HUES64 (cell line): ENCODE data around the gene CBLB.

ENCODE experiments used
- H3K27ac ChIP-seq: 2 replicates; pipeline ENCODE4 v1.7.0; 2013; ENCODE audit warnings: low read depth, low read length, inconsistent platforms
- H3K27me3 ChIP-seq: 2 replicates; pipeline ENCODE4 v1.6.1; 2013; ENCODE audit warnings: mild to moderate bottlenecking, low read length; ENCODE audit not compliant: insufficient read depth
- H3K36me3 ChIP-seq: 2 replicates; pipeline ENCODE4 v1.6.1; 2013; ENCODE audit warnings: mild to moderate bottlenecking, low read length; ENCODE audit not compliant: insufficient read depth
- H3K4me1 ChIP-seq: 2 replicates; pipeline ENCODE4 v1.6.1; 2013; ENCODE audit warnings: mild to moderate bottlenecking, low read length, moderate library complexity; ENCODE audit not compliant: insufficient read depth
- H3K4me3 ChIP-seq: 2 replicates; pipeline ENCODE4 v1.5.1; 2013; ENCODE audit warnings: mild to moderate bottlenecking, low read length, moderate library complexity
- H3K9ac ChIP-seq: 2 replicates; pipeline ENCODE4 v1.6.1; 2013; ENCODE audit warnings: mild to moderate bottlenecking, low read depth, low read length
- H3K9me3 ChIP-seq: 2 replicates; pipeline ENCODE4 v1.6.1; 2013; ENCODE audit warnings: low read depth, low read length; ENCODE audit not compliant: insufficient read depth
- WGBS: fragments of 150-250, 120-280 bp; methylation state at CpG from one replicate; pipeline ENCODE4 v1.1.7; 2013; ENCODE audit warnings: missing lambda C conversion rate; 5-methylcytosine and 5-hydroxymethylcytosine counted together

Gene CBLB

GRCh38 chr3:105785803-105786202, 83.0 kb downstream of the CBLB start:
- Histone ChIP-seq H3K27me3 (no peaks in the 10 kb centered on the region), H3K9me3 (no peaks in the 10 kb centered on the region), H3K4me3 (no peak overlapping the region), H3K27ac (no peak overlapping the region), H3K4me1 (peaks cover 10% of the 10 kb centered on the region), H3K9ac (no peak overlapping the region), H3K36me3 (no peaks in the 10 kb centered on the region)
- 93% methylated on average over 1 of the region's 3 CpGs for WGBS

- Histone ChIP-seq H3K9ac (no peak overlapping the region), H3K4me3 (no peak overlapping the region), H3K27me3 (no peaks in the 10 kb centered on the region), H3K27ac (no peak overlapping the region), H3K9me3 (no peaks in the 10 kb centered on the region), H3K36me3 (no peaks in the 10 kb centered on the region), H3K4me1 (peaks cover 10% of the 10 kb centered on the region)
Observed at GRCh38 chr3:105783631-105784030, 85.2 kb downstream of the CBLB start.

GRCh38 chr3:105781871-105782270, 86.9 kb downstream of the CBLB start:
- H3K27ac ChIP-seq = no peak overlapping the region

GRCh38 chr3:105780107-105780506, 88.7 kb downstream of the CBLB start:
- no peaks in the 10 kb centered on the region for H3K9me3 ChIP-seq
- WGBS = 100% methylated on average over 1 of the region's 2 CpGs
- no peaks in the 10 kb centered on the region for H3K27me3 ChIP-seq
- H3K36me3 ChIP-seq = no peaks in the 10 kb centered on the region
- H3K27ac ChIP-seq = no peak overlapping the region
- H3K4me3 ChIP-seq = no peak overlapping the region
- H3K4me1 ChIP-seq = peaks cover 4% of the 10 kb centered on the region; the same call in 1 of the 2 replicates
- no peak overlapping the region for H3K9ac ChIP-seq

More at GRCh38 chr3:105781871-105782270, 86.9 kb downstream of the CBLB start:
- Histone ChIP-seq H3K4me1 (peaks cover 10% of the 10 kb centered on the region; the same call in 1 of the 2 replicates), H3K9me3 (no peaks in the 10 kb centered on the region), H3K4me3 (no peak overlapping the region), H3K27me3 (no peaks in the 10 kb centered on the region), H3K36me3 (no peaks in the 10 kb centered on the region), H3K9ac (no peak overlapping the region; the same call in 1 of the 2 replicates)

GRCh38 chr3:105775368-105775767, 93.4 kb downstream of the CBLB start:
- H3K4me1 ChIP-seq = no peaks in the 10 kb centered on the region
- H3K27me3 ChIP-seq = no peaks in the 10 kb centered on the region
- H3K27ac ChIP-seq = no peak overlapping the region
- 0 out of 2 replicates have a peak, but pooled peaks cover 3% of the 10 kb centered on the region for H3K36me3 ChIP-seq
- 63% methylated on average over 3 of the region's 3 CpGs for WGBS
- H3K9ac ChIP-seq = no peak overlapping the region
- no peaks in the 10 kb centered on the region for H3K9me3 ChIP-seq
- no peak overlapping the region for H3K4me3 ChIP-seq

- H3K9me3 ChIP-seq = no peaks in the 10 kb centered on the region
- H3K27ac ChIP-seq = no peak overlapping the region
- WGBS = no CpG with 5 or more reads among the region's 1 CpG
- no peaks in the 10 kb centered on the region for H3K4me1 ChIP-seq
- no peak overlapping the region for H3K9ac ChIP-seq
- H3K27me3 ChIP-seq = no peaks in the 10 kb centered on the region
- H3K4me3 ChIP-seq = no peak overlapping the region
- 0 out of 2 replicates have a peak, but pooled peaks cover 3% of the 10 kb centered on the region for H3K36me3 ChIP-seq
Observed at GRCh38 chr3:105774444-105775180, 94.2 kb downstream of the CBLB start.

- H3K4me3 ChIP-seq = no peak overlapping the region
- no peaks in the 10 kb centered on the region for H3K9me3 ChIP-seq
- no peak overlapping the region for H3K9ac ChIP-seq
- H3K4me1 ChIP-seq = no peaks in the 10 kb centered on the region
- H3K36me3 ChIP-seq = 0 out of 2 replicates have a peak, but pooled peaks cover 3% of the 10 kb centered on the region
- WGBS = 100% methylated on average over 5 of the region's 5 CpGs
- H3K27me3 ChIP-seq = no peaks in the 10 kb centered on the region
- no peak overlapping the region for H3K27ac ChIP-seq
Observed at GRCh38 chr3:105773291-105773690, 95.5 kb downstream of the CBLB start.

- Histone ChIP-seq H3K27me3 (no peaks in the 10 kb centered on the region), H3K36me3 (0 out of 2 replicates have a peak, but pooled peaks cover 3% of the 10 kb centered on the region), H3K4me3 (no peak overlapping the region), H3K4me1 (no peaks in the 10 kb centered on the region), H3K27ac (no peak overlapping the region), H3K9me3 (no peaks in the 10 kb centered on the region), H3K9ac (no peak overlapping the region)
- 89% methylated on average over 1 of the region's 2 CpGs for WGBS
Observed at GRCh38 chr3:105772635-105773034, 96.2 kb downstream of the CBLB start.

GRCh38 chr3:105771392-105771791, 97.4 kb downstream of the CBLB start:
- Histone ChIP-seq H3K9ac (no peak overlapping the region), H3K27ac (no peak overlapping the region), H3K27me3 (no peaks in the 10 kb centered on the region), H3K4me3 (no peak overlapping the region), H3K4me1 (no peaks in the 10 kb centered on the region), H3K9me3 (no peaks in the 10 kb centered on the region), H3K36me3 (0 out of 2 replicates have a peak, but pooled peaks cover 3% of the 10 kb centered on the region)
- WGBS = 88% methylated on average over 1 of the region's 1 CpG

- H3K36me3 ChIP-seq = 0 out of 2 replicates have a peak, but pooled peaks cover 3% of the 10 kb centered on the region
- WGBS = 91% methylated on average over 4 of the region's 4 CpGs
- no peaks in the 10 kb centered on the region for H3K27me3 ChIP-seq
- no peak overlapping the region for H3K27ac ChIP-seq
- H3K4me3 ChIP-seq = no peak overlapping the region
- H3K9ac ChIP-seq = no peak overlapping the region
- no peaks in the 10 kb centered on the region for H3K4me1 ChIP-seq
- no peaks in the 10 kb centered on the region for H3K9me3 ChIP-seq
Observed at GRCh38 chr3:105770410-105770809, 98.4 kb downstream of the CBLB start.

GRCh38 chr3:105767776-105768175, 101.0 kb downstream of the CBLB start:
- Histone ChIP-seq H3K9ac (no peak overlapping the region), H3K4me1 (no peaks in the 10 kb centered on the region)

More at GRCh38 chr3:105767776-105768175, 101.0 kb downstream of the CBLB start:
- H3K4me3 ChIP-seq = no peak overlapping the region
- no peaks in the 10 kb centered on the region for H3K27me3 ChIP-seq
- H3K9me3 ChIP-seq = peaks cover 6% of the 10 kb centered on the region
- no peak overlapping the region for H3K27ac ChIP-seq
- peaks cover 7% of the 10 kb centered on the region; the same call in 1 of the 2 replicates for H3K36me3 ChIP-seq
